Measurements from ENCODE around the gene LDB3. TPM values are rescaled to one million over a fixed set of nuclear protein-coding genes. Genes with fewer than 3 reads are reported as not detected.

The LDB3 gene
- total RNA-seq, 1 experiment from 2014 or later = 0.20 TPM

GRCh38 chr10:86759073-86759672 is 90.9 kb downstream of the LDB3 start (continued):
- TF ChIP-seq, protein P1, sequence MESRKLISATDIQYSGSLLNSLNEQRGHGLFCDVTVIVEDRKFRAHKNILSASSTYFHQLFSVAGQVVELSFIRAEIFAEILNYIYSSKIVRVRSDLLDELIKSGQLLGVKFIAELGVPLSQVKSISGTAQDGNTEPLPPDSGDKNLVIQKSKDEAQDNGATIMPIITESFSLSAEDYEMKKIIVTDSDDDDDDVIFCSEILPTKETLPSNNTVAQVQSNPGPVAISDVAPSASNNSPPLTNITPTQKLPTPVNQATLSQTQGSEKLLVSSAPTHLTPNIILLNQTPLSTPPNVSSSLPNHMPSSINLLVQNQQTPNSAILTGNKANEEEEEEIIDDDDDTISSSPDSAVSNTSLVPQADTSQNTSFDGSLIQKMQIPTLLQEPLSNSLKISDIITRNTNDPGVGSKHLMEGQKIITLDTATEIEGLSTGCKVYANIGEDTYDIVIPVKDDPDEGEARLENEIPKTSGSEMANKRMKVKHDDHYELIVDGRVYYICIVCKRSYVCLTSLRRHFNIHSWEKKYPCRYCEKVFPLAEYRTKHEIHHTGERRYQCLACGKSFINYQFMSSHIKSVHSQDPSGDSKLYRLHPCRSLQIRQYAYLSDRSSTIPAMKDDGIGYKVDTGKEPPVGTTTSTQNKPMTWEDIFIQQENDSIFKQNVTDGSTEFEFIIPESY (IDR thresholded peaks at IDR 0.05; ENCODE audit: extremely low read depth, insufficient replicate concordance, low read length) = no peak
- TF ChIP-seq CEBPB (IDR thresholded peaks at IDR 0.05; ENCODE audit: low read depth) = no peak
- TF ChIP-seq CTCF (IDR thresholded peaks at IDR 0.05 in 2 of 3, conservative IDR thresholded peaks at IDR 0.05 in 1 of 3; ENCODE audit: borderline replicate concordance in 1 of 3, insufficient read depth in 1 of 3, low read depth in 2 of 3, low read length in 2 of 3) = no peak
- no peak for TF ChIP-seq POLR2A (IDR thresholded peaks at IDR 0.05; ENCODE audit: borderline replicate concordance, extremely low read depth, insufficient read depth, insufficient read length)
- no peak for TF ChIP-seq ELF1 (IDR thresholded peaks at IDR 0.05; ENCODE audit: borderline replicate concordance, low read depth)
- no peak for TF ChIP-seq FOSL1 (IDR thresholded peaks at IDR 0.05; ENCODE audit: low read depth)
- TF ChIP-seq RAD21 (IDR thresholded peaks at IDR 0.05; ENCODE audit: low read depth) = no peak
- no peak for TF ChIP-seq ATF3 (IDR thresholded peaks at IDR 0.05)

- Histone ChIP-seq H3K4me2 (ENCODE audit: low read length) (no peak overlapping the region), H3K9ac (ENCODE audit: low read length) (no peak overlapping the region), H3K4me3 (replicated peaks in 1 of 2; ENCODE audit: low read depth in 1 of 2, low read length in 2 of 2) (no peak overlapping the region), H3K27me3 (ENCODE audit: insufficient read depth, low read length) (no peaks in the 10 kb centered on the region), H2AFZ (ENCODE audit: low read depth, low read length, poor library complexity, severe bottlenecking) (no peak overlapping the region), H4K20me1 (ENCODE audit: insufficient read depth) (peaks cover 4% of the 10 kb centered on the region; the same call in 1 of the 2 replicates), H3K79me2 (ENCODE audit: insufficient read depth, low read length) (peaks cover 96% of the 10 kb centered on the region), H3K9me3 (ENCODE audit: control insufficient read depth in 1 of 2, insufficient read depth in 1 of 2, low read depth in 1 of 2, low read length in 2 of 2) (no peaks in the 10 kb centered on the region), H3K9me2 (ENCODE audit: insufficient read depth) (no peaks in the 10 kb centered on the region), H3K27ac (ENCODE audit: low read depth, low read length) (no peak overlapping the region), H3K36me3 (ENCODE audit: control insufficient read depth in 1 of 2, insufficient read depth in 2 of 2, low read length in 2 of 2) (no peaks in the 10 kb centered on the region), H3K4me1 (ENCODE audit: control insufficient read depth in 1 of 2, insufficient read depth in 2 of 2, low read length in 2 of 2) (peaks cover 4 to 7% of the 10 kb centered on the region in 2 experiments)
- BruUV-seq (replicated peaks) = no TSS peak
- POLR2A ChIA-PET = no interaction called here
- intact Hi-C loops (cut with micrococcal nuclease) = no loop called here
- TF ChIP-seq CBX3 (IDR thresholded peaks at IDR 0.05; ENCODE audit: low read depth) (no peak), EZH2 (IDR thresholded peaks at IDR 0.05) (no peak), FOSL1 (IDR thresholded peaks at IDR 0.05; ENCODE audit: low read depth) (no peak), TCF7L2 (IDR thresholded peaks at IDR 0.05; ENCODE audit: borderline replicate concordance, extremely low read depth, insufficient read depth, insufficient read length) (no peak), ELF1 (IDR thresholded peaks at IDR 0.05; ENCODE audit: borderline replicate concordance, low read depth) (no peak), RAD21 (IDR thresholded peaks at IDR 0.05; ENCODE audit: low read depth) (no peak), SP1 (IDR thresholded peaks at IDR 0.05; ENCODE audit: low read depth) (no peak)
- CTCF ChIA-PET = no interaction called here
- RAD21 ChIA-PET (ENCODE audit: low non-redundant PET in 1 of 2, low total read pairs in 2 of 2, uncharacterized antibody in 2 of 2, unreplicated experiment in 2 of 2) = no interaction called here
- ATAC-seq = no peak
- DNase-seq (ENCODE audit: low read depth, low spot score) = no peak
Observed at GRCh38 chr10:86763404-86763803, 95.1 kb downstream of the LDB3 start.

All from HCT116 (cell line).